Epithelial cell of esophagus (primary cell): ENCODE measurements around the gene UCP3.

Experiments used
- DNase-seq: peaks from one replicate; pipeline ENCODE4 v3.0.0; 2010; ENCODE audit warnings: low read depth
- H3K4me3 ChIP-seq: 2 replicates; pipeline ENCODE4 v1.5.1; 2011; ENCODE audit warnings: mild to moderate bottlenecking, low read length, control low read depth
- TF ChIP-seq, protein P1 (sequence below): IDR thresholded peaks from 2 replicates; pipeline ENCODE4 v1.5.1; 2011; ENCODE audit warnings: low read depth, mild to moderate bottlenecking, low read length, control low read depth, inconsistent platforms; ENCODE audit not compliant: insufficient read depth; ENCODE audit errors: missing control alignments

The UCP3 gene

DNA sequence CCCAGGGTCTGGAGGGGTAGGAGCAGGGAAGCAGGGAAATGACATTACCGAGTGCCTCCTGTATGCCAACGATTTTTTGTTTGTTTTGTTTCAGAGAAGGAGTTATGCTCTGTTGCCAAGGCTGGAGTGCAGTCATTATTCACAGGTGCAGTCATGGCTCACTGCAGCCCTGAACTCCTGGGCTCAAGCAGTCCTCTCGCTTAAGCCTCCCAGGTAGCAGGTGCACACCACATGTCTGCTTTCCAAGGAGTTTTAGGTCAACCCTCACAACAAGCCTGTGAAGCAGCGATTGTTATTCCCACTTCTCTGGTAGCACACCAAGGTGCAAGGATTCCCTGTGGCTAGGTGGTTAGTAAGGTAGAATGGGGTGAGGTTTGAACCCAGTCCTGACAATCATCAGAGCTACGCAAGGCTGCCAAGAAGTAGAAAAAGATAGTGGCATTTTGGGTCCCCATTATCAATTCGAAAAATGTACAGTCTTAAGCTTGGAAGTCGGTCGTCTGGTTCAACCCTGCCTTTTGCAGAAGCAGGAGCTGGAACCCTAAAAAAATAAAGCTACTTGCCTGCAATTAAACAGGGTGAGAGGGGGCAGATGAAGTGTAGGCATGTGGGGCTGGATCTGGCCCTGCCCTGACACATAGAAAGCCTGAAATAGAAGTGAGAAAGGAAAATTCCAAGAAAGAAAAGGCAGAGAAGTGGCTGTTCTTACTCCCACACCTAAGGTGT lies 9.1 kb downstream of the UCP3 start:
- DNase-seq: no peak
- TF ChIP-seq, protein P1, sequence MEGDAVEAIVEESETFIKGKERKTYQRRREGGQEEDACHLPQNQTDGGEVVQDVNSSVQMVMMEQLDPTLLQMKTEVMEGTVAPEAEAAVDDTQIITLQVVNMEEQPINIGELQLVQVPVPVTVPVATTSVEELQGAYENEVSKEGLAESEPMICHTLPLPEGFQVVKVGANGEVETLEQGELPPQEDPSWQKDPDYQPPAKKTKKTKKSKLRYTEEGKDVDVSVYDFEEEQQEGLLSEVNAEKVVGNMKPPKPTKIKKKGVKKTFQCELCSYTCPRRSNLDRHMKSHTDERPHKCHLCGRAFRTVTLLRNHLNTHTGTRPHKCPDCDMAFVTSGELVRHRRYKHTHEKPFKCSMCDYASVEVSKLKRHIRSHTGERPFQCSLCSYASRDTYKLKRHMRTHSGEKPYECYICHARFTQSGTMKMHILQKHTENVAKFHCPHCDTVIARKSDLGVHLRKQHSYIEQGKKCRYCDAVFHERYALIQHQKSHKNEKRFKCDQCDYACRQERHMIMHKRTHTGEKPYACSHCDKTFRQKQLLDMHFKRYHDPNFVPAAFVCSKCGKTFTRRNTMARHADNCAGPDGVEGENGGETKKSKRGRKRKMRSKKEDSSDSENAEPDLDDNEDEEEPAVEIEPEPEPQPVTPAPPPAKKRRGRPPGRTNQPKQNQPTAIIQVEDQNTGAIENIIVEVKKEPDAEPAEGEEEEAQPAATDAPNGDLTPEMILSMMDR: no peak

DNA sequence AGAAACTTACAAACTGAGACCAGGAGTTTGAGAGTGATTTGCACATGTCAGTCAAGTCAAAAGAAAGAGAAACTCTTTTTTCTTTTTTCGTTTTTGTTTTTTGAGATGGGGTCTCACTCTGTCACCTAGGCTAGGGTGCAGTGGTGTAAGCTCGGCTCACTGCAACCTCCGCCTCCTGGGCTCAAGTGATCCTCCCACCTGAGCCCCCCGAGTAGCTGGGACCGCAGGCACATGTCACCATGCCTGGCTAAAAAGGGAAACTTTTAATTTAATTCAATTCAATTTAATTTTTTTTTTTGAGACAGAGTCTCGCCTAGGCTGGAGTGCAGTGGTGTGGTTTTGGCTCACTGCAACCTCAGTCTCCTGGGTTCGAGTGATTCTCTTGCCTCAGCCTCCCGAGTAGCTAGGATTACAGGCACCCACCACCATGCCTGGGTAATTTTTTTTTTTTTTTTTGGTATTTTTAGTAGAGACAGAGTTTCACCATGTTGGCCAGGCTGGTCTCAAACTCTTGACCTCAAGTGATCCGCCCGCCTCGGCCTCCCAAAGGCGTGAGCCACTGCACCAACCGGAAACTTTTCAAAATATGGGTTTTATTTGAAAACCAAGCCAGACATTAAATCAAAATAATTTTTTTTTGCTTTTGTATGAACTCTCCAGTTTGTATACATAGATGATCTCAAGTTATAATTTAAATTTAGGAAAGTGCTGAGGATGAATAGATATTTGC lies 9.9 kb downstream of the UCP3 start:
- no peak for DNase-seq
- TF ChIP-seq, protein P1: no peak

More for the DNA sequence above, 9.1 kb downstream of the UCP3 start:
- H3K4me3 ChIP-seq: no peak overlapping the region

DNA sequence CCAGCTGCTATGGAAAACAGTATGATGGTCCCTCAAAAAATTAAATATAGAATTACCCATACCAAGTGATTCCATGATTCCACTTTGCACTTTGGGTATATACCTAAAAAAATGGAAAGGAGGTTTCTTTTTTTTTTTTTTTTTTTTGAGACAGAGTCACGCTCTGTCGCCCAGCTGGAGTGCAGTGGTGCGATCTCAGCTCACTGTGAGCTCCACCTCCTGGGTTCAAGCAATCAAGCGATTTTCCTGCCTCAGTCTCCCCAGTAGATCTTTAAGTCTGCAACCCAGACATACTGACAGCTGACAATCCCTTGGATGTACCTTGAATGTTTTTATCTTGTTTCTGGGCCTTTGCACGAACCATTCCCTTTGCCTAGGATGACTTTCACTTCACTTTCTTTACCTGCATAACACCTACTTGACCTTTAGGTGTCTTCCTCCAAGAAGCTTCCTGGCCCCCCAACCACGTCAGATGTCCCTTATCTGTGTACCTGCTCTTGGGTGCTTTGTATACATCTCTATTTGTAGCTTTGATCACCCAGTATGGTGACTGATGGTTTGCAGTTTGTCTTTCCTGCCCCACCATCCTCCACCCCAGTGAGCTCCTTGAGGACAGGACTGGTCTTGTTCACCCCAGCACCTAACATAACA lies 11.6 kb downstream of the UCP3 start:
- TF ChIP-seq, protein P1: no peak
- no peak overlapping the region for H3K4me3 ChIP-seq
- DNase-seq: no peak

More for the DNA sequence above, 9.9 kb downstream of the UCP3 start:
- no peak overlapping the region for H3K4me3 ChIP-seq

DNA sequence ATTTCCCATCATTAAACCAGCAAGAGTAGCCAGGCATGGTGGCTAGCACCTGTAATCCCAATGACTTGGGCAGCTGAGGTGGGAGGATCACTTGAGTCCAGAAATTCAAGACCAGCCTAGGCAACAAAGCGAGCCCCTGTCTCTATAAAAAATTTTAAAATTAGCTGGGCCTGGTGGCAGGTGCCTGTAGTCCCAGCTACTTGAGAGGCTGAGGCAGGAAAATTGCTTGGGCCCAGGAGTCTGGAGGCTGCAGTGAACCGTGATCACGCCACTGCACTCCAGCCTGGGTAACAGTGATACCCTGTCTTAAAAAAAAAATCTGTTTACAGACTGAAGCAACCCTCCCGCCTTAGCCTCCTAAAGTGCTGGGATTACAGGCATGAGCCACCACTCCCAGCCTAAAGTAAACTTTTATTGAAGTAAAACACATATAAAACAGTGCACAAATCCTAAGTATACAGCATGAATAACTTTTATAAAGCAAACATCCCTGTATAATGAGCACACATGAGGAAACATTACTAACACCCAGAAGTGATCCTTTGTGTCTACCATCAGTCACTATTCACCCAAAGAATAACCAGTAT lies 12.6 kb downstream of the UCP3 start:
- H3K4me3 ChIP-seq: no peak overlapping the region
- TF ChIP-seq, protein P1: no peak

DNA sequence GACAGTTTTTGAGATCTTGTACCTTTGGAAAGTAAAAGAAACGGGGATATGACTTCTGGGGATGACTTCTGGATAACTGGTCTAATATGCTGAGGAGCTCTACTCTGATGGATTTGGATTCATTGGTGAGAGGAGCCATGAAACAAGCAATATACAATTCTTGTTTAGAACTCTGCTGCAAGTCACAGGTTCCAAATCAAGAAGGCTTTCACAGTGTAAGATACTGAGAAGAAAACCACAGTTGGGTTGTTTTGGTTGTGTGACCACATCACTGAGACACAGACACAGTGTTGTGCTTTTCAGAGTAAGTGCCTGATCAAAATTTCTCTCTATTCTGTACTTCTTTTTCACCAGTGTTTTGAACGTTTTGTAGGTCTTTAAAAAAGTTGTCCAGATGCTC lies 13.2 kb downstream of the UCP3 start:
- H3K4me3 ChIP-seq: no peak overlapping the region
- TF ChIP-seq, protein P1: no peak
- no peak for DNase-seq

More for the DNA sequence above, 12.6 kb downstream of the UCP3 start:
- no peak for DNase-seq

DNA sequence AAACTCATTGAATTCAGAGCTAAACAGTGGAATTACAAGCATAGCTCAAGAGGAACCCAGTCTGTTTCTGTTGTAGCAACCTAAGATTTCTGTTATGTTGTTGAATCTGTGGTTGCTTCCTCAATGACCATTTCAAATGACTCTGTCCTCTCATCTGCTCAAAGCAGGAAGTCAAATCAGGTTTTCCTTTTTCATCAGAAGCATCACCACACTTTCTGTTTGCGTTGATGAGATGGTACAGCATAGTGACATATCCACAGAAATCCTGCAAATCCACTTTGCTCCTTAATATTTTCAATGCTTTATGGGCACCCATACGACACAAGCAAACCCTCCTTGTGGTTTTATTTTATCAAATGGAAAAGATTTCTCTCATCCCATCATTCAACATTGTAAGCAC lies 13.6 kb downstream of the UCP3 start:
- no peak for DNase-seq
- H3K4me3 ChIP-seq: no peak overlapping the region
- TF ChIP-seq, protein P1: no peak
